Left lung (tissue), 10 donors: ENCODE measurements around the gene IGSF10. TPM values are rescaled to one million over a fixed set of nuclear protein-coding genes. Genes with fewer than 3 reads are reported as not detected.
"Not testable (repeated sequence)": the region's sequence is repeated elsewhere in the genome, so short reads cannot be mapped to it uniquely, and the experiment has no call there.

Experiments used
- ATAC-seq: fragments of 200-7000 bp; cut with Tn5 transposase; one replicate; pipeline ENCODE4 v1.9.1; 2020; ENCODE audit warnings: moderate library complexity
- DNase-seq, 4 donors: peaks; one replicate each; pipeline ENCODE4 v3.0.0-alpha.2; 2013 to 2020
- H3K27ac ChIP-seq, 2 donors: fragments of 200-600 bp; sonication (generic) in 1 of 2; one replicate each; pipeline versions ENCODE4 v1.5.0 to v1.8.0; 2020 to 2021
- H3K27me3 ChIP-seq, 2 donors: fragments of 200-600 bp; sonication (generic) in 1 of 2; one replicate each; pipeline versions ENCODE4 v1.5.0 to v1.8.0; 2020 to 2021
- H3K36me3 ChIP-seq, 2 donors: fragments of 200-600 bp; sonication (generic) in 1 of 2; one replicate each; pipeline versions ENCODE4 v1.5.0 to v1.8.0; 2020 to 2021
- H3K4me1 ChIP-seq, 2 donors: fragments of 200-600 bp; one replicate each; pipeline ENCODE4 v1.8.0; 2021
- H3K4me3 ChIP-seq, 2 donors: fragments of 200-600 bp; sonication (generic) in 1 of 2; one replicate each; pipeline versions ENCODE4 v1.5.0 to v1.8.0; 2020 to 2021; ENCODE audit warnings: mild to moderate bottlenecking in 1 of 2
- H3K9me3 ChIP-seq, 2 donors: fragments of 200-600 bp; sonication (generic) in 1 of 2; one replicate each; pipeline versions ENCODE4 v1.5.0 to v1.8.0; 2020 to 2021
- intact Hi-C, 2 donors: fragments of 100-400 bp; cut with DNase I; formaldehyde crosslinking; loops; one replicate each; pipeline versions ENCODE4 v1.11.2 to v1.14.2; 2022
- polyA plus RNA-seq, 6 donors: library from polyadenylated mRNA; unstranded; fragments of 120-200 nt; gene quantifications; one replicate each; pipeline ENCODE4 v1.2.1, GENCODE V29; 2013; ENCODE audit not compliant: insufficient read length in 6 of 6
- total RNA-seq, 2 donors: library from RNA; stranded (reverse); fragmentation: NEBNext Ultra II Directional; extraction: Animal tissue kit (Norgen Biotek cat#: 25700); gene quantifications; one replicate each; pipeline ENCODE4 v1.2.1, GENCODE V29; 2021
- TF ChIP-seq, protein P1 (sequence below), 2 donors: fragments of 200-600 bp; sonication (generic) in 1 of 2; IDR thresholded peaks; one replicate each; pipeline versions ENCODE4 v1.5.0 to v1.8.0; 2021; ENCODE audit warnings: antibody characterized with exemption in 2 of 2
- donor health status: DM: no; HTN: yes; CAD: no.
- donor health status: DM: no; HTN: no; CAD: no.

Gene IGSF10
- total and polyA plus RNA-seq, 8 donors, result 7.2 to 40.7 (median 29.4) TPM

DNA sequence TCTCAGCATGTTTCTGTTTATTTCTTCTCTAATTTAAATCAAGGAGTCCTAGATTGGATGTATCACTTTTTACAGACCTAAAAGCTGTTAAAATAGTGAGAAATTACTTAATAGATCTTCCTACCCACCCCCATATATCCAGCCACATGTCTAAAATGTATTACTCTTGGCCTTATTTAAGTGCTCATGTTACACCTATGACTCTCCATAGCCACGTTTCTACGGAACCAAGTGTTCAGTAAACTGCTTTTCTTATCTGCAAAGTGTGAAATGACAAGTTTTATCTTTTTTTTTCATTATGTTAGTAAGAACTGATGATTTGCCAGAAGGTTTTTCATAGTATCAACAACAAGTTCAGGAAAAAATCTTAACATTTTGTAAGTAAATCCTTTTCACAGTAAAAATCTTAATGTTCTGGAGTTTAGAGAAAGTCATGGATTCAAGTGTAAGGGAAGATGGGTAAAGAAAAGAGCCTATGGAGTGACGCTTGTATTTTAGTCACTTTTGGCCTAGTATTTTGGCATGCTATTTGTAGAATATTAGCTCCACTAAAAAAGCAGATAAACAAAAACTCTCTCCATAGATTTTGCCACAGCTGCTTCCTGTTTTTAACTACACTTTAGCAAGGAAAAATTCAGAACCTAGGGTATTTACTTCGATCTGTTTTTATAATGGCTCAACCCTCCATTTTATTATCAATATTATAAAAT is 41.2 kb upstream of the IGSF10 start:
- Histone ChIP-seq H3K27me3 (no peaks in the 10 kb centered on the region), H3K4me1 (no peaks in the 10 kb centered on the region), H3K36me3 (no peaks in the 10 kb centered on the region), H3K27ac (peak overlapping the region; percentile 9 to 13), H3K4me3 (no peak overlapping the region), H3K9me3 (no peaks in the 10 kb centered on the region)
- TF ChIP-seq, protein P1, sequence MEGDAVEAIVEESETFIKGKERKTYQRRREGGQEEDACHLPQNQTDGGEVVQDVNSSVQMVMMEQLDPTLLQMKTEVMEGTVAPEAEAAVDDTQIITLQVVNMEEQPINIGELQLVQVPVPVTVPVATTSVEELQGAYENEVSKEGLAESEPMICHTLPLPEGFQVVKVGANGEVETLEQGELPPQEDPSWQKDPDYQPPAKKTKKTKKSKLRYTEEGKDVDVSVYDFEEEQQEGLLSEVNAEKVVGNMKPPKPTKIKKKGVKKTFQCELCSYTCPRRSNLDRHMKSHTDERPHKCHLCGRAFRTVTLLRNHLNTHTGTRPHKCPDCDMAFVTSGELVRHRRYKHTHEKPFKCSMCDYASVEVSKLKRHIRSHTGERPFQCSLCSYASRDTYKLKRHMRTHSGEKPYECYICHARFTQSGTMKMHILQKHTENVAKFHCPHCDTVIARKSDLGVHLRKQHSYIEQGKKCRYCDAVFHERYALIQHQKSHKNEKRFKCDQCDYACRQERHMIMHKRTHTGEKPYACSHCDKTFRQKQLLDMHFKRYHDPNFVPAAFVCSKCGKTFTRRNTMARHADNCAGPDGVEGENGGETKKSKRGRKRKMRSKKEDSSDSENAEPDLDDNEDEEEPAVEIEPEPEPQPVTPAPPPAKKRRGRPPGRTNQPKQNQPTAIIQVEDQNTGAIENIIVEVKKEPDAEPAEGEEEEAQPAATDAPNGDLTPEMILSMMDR (IDR thresholded peaks at IDR 0.05), result no peak
- DNase-seq (peak in 2 of 4 donors; percentile 50 to 54), ATAC-seq (no peak)
- intact Hi-C loops, result no loop called here

DNA sequence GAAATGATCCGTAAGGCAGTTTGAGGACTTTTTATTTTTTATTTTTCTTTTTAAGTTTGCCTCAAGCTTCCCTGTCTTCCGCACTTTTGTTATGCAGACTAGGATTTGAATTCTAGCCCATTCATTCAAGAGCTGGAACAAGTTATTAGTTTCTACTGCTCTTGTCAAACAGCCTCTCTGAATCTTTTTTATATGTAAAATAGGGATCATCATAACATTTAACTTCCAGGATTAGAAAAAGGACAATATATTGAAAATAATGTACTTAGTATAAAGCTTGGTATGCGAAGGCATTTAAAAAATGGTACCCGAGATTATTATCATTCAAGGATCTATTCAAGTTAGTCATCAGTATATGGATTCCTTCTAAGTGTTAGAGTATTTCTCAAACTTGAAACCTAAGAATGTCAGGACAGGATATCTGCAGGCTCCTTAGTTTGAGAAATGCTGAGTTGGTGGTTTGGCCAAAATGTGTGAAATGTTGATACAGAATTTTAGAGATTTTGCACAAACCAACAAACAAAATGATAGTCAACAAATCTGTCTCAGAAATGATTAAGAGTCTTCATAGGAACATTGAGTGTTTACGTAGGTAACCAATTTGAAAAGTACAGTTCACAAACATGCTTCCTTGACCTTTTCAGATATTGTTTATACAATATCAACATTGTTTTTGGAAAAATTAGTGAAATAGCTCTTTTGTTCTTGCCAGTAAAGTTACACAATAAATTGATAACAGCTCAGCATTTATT is 40.5 kb upstream of the IGSF10 start:
- intact Hi-C loops, result no loop called here
- no peak overlapping the region for H3K4me3 ChIP-seq
- H3K27me3 ChIP-seq, result no peaks in the 10 kb centered on the region
- H3K27ac ChIP-seq, result peak overlapping the region; percentile 9 to 13
- no peaks in the 10 kb centered on the region for H3K9me3 ChIP-seq
- no peaks in the 10 kb centered on the region for H3K36me3 ChIP-seq
- ATAC-seq, result no peak
- TF ChIP-seq, protein P1 (IDR thresholded peaks at IDR 0.05), result no peak
- DNase-seq, result peak in 2 of 4 donors; percentile 27
- no peaks in the 10 kb centered on the region for H3K4me1 ChIP-seq

DNA sequence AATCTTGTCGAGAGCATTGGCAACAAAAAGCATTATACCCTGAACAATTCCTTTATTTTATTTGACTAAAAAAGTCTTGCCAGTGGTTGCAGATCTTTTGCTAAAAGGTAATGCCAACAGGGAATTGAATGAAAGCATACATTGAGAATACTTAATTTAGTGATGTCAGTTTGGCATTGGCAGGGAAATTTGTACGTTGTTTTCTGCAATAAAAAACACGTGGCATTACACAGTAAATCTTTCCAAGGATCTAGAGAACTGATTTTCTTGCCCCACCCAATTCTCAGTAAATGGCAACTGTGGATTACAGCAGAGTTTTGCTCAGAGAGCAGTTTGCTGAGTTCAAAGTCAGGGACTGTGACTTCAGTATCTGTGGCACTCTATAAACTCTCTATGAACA is 38.3 kb upstream of the IGSF10 start:
- no peak for DNase-seq
- no peak for ATAC-seq
- TF ChIP-seq, protein P1 (IDR thresholded peaks at IDR 0.05), result no peak
- H3K4me3 ChIP-seq, result no peak overlapping the region
- H3K27me3 ChIP-seq, result no peaks in the 10 kb centered on the region
- H3K36me3 ChIP-seq, result no peaks in the 10 kb centered on the region
- intact Hi-C loops, result no loop called here
- no peaks in the 10 kb centered on the region for H3K9me3 ChIP-seq
- no peaks in the 10 kb centered on the region for H3K4me1 ChIP-seq
- H3K27ac ChIP-seq, result no peak overlapping the region

DNA sequence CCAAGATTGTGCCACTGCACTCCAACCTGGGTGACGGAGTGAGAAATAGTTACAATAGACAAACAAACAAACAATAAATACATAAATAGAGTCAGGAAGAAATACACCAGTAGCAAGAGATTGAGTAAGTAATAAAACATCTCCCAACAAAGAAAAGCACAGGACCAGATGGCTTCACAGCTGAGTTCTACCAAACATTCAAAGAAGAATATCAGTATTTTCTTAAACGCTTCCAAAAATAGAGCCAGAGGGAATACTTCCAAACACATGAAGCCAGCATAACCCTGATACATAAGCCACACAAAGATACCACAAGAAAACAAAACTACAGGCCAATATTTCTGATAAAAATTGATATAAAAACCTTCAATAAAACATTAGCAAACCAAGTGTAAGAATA is 30.7 kb upstream of the IGSF10 start:
- TF ChIP-seq, protein P1 (IDR thresholded peaks at IDR 0.05), result no peak
- Histone ChIP-seq H3K27me3 (no peaks in the 10 kb centered on the region), H3K36me3 (no peaks in the 10 kb centered on the region), H3K9me3 (peaks cover 0 to 4% of the 10 kb centered on the region in 2 donors), H3K4me3 (no peak overlapping the region), H3K4me1 (no peaks in the 10 kb centered on the region), H3K27ac (no peak overlapping the region)
- intact Hi-C loops, result no loop called here
- ATAC-seq, result no peak
- peak in 2 of 4 donors; percentile 33 to 70 for DNase-seq

DNA sequence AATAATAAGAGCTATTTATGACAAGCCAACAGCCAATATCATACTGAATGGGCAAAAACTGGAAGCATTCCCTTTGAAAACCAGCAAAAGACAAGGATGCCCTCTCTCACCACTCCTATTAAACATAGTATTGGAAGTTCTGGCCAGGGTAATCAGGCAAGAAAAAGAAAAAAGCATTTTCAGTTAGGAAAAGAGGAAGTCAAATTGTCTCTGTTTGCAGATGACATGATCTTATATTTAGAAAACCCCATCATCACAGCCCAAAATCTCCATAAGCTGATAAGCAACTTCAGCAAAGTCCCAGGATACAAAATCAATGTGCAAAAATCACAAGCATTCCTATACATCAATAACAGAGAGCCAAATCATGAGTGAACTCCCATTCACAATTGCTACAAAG is 27.0 kb upstream of the IGSF10 start:
- intact Hi-C loops, H3K36me3 ChIP-seq, H3K4me3 ChIP-seq, H3K9me3 ChIP-seq, H3K4me1 ChIP-seq, H3K27ac ChIP-seq, H3K27me3 ChIP-seq, ATAC-seq, DNase-seq: not testable (repeated sequence)
